HG02759 (cell line): Measurements from ENCODE around the gene PDXK.
A peak's percentile ranks its signal among the peaks of the same experiment; 100 is the strongest.

Source experiments
- ATAC-seq: cut with Tn5 transposase; IDR thresholded peaks from one replicate; pipeline ENCODE4 v1.9.1; 2021; ENCODE audit warnings: mild to moderate bottlenecking, moderate library complexity; ENCODE audit not compliant: unreplicated experiment

PDXK gene

DNA sequence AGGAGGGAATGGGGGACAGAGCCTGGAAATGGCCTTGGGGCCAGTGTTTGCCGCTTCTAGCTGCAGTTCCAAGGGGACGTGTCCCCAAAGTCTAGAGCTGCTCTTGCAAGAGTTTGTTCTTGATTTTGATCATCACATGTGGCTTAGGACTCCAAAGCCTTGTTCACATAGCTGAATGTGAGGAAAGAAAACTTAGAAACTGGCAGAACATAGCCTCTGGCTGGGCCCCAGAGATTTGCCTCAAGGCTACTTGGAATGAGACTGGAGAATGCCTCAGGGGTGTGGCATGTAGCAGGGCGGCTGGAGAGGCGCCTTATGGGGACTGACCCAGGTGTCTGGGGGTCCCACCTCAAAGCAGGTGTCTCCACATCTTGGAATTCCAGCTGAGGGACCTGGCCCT lies 2.3 kb downstream of the PDXK start:
- ATAC-seq, result no peak

DNA sequence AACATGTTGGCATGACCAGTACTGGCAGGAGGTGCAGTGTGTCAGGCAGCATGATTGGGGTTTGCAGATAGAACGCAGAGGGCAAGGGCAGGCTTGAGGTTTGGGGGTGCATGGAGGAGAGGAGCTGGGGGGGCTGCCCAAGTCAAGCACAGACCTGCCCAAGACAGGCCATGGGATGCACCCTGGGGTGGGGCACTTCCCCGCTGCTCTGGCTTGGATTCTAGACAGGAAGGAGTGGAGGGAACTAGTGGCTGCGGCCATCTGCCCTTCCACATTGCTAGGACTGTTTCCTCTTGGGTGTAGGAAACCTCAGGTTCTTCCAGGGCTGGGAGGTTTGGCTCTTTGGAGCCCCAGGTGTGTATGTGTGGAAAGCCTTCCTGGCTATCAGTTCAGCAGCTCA lies 3.0 kb downstream of the PDXK start:
- ATAC-seq, result no peak

DNA sequence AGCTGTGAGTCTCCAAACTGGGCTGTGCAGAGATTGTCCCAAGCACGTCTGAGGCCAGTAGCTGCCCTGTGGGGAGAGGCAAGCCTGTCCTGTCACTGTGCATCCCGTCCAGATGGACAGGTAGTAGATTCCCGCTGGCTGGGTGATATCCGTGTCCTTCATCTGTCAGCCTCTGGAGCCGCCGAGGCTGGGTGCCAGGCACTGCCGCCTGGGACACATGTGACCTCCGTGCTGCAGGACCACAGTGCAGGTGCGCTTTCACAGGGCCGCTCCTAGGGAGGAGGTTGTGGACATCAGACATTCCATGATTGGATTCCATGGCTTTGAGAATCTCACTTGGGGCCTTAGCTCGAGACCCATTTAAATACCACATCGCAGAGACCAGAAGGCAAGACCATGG lies 4.7 kb downstream of the PDXK start:
- ATAC-seq, result no peak

DNA sequence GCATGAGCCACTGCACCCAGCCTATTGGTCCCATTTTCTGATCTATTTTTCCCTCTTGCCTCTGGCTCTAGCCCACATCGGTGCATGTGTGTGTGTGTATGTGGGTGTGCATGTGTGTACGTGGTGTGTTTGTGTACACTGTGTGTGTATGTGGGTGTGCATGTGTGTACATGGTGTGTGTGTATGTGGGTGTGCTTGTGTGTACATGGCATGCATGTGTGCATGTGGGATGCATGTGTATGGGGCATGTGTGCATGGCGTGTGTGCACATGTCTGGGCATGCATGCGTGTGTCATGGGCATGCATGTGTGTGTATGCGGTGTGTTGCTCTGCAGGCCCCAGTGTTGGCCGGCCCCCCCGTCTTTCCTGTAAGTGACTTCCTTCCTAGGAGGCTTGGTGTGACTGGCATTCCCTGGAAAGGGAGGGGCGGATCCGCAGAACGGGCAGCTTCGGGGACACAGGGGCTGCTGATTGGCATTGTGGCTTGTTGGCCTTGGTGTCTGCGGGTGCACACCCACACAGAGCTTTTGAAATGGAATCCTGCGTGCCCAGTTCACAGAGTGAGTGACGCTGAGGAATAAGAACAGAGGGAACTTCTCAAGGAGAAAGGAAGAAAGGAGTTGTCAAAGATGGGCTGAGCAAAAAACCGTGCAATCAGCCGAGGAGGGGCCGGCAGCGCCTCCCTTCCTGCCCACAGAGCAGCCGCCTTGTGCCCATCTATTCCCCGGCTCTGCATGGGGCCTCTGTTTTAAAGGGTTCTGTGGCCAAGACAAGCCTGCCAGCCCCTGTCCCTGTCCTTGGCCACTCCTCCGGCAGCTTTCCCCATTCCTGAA lies 8.0 kb downstream of the PDXK start:
- ATAC-seq, result no peak

DNA sequence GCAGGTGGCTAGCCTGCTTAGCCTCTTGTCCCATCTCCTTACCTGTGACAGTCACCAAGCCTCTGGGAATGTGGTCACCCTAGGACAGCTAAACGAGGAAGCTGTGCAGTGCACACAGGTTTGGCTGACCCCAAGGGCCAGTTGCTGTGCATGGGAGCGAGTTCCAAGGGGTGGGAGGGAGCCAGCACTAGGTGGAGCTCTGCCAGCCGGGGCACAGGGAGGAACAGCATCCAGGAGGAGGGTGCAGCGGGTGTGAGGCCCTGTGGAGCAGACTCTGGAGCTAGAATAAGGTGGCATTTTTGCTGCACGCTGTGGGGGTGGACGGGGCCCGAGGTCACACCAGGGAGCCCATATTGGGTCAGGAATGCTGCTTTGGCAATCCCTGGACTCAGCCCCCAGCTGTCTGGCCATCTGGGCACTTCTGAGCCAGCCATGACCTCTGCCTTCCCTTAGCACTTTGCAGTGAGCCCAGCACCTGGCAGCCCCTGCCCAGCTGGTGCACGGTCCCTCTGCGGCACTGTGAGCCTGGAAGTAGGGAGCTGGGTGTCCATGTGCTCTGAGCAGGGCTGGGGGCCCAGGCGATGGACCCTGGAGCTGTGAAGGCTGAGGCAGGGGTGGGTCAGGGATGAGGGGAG lies 8.7 kb downstream of the PDXK start:
- no peak for ATAC-seq

DNA sequence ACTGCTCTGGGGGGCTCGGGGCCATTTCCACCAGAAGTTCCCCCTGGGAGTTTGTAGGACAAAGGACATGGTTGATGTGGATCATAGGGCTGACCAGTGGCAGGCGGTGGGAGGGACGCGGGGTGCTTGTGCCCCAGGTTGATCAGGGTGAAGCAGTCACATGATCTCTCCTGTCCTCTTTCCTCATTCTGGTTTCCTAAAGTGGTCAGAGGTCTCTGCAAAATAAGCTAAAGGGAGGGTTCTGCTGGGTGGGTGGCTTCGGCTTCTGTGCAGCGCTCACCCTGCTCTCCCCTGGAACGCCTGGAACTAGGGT lies 9.2 kb downstream of the PDXK start:
- ATAC-seq, result no peak

DNA sequence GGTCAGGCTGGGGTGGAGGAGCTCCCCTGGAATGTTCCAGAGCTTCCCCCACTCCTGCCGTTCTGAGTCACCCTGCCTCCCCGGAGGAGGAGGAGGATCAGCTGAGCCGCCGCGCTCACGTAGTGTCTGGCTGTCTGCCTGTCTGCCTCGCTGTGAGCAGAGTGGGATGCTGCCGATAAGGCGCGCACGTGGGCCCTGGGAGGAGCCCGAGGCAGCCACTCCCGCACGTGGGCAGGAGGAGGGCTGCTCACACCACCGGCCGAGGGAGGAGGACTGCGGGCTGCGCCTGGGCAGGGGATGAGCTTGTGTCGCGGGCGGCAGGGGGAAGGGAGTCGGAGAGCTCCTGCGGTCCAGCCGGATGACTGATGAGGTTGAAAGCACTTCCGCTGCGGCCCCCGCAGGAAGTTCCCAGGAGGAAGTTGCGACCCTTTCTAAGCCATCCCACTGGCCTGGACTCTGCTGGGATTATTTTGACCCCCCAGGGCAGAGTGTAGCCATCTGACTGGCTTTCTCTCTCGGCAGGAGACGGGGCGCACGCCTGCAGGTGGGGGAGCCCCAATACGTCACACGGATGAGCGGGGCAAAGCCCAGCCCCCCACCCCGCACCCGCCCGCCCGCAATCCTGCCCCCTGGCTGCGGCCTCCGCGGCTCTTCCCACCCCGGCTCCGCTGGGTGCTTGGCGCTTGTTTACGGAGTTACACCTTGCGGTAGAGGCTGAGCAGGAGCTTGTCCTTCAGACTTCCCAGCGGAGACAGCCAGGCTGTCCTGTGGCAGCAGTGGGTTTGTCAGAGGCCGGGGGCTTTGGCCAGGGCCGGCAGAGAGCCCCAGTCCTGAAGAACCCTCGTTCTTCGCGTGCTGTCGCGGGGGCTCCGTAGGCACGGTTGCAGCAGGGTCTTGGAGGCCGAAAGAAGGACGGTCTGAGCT lies 9.8 kb downstream of the PDXK start:
- ATAC-seq, result peak; percentile 70

DNA sequence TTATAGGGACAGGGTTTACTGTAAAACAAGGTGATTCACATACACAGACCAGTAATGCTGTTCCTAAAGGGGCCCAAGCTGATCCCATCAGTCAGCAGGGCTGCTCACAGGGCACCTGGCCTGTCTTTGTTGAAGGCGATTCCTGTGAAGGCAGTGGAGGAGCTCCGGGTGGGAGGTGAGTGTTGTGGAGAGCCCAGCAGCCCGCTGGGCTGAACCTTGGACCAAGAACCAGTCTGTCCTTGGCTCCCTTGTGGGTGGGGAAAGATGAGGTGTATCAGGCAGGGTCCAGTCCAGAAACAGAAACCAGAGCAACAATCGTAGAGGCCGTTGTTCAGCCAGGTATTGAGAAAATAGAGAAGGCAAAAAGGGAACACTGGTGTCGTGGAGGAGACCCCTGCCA lies 12.5 kb downstream of the PDXK start:
- no peak for ATAC-seq

DNA sequence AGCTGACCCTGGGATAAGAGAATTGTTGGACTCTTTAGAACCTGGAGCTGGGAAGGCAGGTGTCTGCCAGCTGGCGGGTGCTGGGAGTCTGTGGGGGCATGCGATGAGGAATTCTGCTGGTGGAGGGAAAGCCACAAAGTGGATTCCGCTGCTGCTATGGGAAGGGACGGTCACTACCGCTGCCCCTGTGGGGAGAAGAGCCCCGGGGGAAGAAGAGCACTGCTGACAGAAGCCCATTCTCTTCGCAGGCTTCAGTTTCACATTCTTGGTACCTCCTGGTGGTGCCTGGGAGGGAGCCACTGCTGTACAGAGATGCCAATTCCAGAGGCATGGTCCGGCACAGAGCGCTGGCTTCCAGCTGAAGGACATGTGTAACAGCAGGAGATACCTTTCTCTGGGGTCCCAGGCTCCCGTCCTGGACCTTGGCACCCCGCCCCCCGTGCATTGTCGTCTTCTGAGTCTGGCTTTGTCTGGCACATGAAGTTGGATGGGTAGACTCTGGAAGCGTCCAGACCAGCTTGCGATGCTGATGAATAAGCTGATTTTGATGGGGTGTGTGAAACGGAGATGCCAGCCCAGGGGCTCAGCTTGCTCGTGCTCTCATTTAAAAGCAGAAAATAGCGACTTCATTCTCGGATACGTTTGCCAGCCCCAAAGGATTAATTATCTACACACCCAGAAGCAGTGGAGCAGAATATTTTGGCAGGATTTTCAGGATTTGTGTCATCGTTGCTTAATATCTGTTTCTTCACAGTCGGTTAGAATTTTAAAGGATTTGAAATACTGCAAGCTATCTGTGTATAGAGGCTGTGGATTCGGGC lies 13.2 kb downstream of the PDXK start:
- no peak for ATAC-seq

DNA sequence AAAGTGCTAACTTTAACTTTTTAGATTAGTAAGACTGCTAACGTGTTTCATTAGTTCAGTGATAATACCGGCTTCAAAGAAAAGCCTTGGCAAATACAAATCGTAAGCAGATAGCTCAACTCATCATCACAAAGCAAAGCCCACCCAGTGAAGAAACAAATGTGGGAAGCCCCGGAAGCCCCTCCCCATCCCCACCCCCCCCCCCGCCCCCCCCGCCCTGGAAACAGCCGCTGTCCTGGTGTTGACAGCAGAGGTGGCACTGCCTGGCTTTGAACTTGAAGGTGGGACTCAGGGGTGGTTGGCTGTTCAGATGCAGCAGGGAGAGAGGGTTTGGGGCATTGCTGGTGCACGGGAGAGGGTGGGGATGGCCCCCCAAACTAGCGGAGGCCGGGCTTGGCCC lies 14.1 kb downstream of the PDXK start:
- ATAC-seq, result no peak

DNA sequence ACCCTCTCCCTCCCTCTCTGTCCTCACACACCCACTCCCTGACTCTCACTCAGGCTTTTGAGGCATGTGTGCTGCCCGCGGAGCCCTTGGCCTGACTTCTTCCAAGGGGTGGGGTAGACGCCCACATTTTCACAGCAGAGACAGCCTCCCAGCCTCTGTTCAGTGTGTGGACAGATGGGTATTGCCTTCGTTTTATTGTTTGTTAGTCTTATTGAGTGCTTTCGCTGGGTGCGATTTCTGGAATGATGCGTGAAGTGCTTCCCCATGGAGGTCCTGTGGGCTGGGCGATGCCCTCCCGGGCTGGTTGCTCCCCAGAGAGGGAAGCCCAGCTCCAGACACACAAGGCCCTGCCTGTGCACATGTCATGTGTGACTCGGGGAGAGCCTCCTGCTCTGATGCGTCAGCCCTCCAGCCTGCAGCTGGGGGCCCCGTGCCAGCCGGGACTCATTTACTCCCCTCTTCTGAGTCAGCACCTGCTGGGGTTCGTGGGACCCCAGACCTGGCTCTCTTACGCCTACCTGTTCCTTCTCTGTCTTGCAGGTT lies 14.7 kb downstream of the PDXK start:
- ATAC-seq, result no peak

DNA sequence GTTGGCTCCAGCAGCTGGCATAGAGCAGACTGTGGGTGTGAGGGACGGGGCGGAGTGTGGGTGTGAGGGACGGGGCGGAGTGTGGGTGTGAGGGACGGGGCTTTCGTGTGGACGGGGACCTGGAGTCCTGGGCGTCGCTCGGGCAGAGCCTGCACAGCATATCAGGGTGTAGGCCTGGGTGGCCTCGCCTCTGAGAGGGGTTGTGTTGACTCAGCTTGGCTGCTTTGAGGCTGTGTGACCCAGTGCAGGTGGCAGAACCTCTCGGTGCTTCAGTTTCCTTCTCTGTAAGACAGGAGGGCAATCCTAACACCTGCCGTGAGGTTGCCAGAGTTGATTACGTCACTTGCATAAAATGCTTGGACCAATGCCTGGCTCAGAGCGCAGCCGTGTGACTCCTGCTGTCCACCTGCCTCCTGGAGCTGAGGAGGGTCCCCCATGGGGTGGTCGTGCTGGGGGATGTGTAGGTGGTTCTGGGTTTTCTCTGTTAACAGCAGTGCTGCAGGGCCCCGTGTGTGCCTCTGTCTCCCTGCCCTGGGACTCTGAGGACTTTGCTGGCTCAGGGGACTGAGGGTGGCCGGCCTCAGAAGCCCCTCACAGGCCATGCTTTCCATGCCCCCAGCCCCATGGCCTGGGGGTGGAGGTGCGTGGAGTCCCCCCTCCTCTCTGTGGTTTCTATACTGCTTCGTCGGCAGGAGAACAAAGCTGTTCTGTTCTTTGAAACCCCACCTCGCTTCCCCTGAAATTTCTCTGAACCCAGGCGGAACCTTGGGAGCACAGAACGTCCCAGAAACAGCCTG lies 15.4 kb downstream of the PDXK start:
- no peak for ATAC-seq

DNA sequence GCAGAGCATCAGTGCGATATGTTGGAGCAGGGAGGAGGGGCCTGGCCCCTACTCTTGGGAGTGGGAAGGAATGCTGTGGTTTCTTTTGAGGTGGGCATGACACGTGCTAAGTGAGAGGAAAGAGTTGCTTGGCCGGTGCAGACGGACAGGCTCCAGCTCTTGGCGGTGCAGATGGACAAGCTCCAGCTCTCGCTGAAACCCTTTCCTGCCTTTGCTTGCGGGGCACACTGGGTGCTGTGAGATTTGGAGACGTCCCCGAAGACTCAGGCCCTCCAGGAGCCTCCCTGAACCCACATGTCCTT lies 15.9 kb downstream of the PDXK start:
- ATAC-seq, result no peak

DNA sequence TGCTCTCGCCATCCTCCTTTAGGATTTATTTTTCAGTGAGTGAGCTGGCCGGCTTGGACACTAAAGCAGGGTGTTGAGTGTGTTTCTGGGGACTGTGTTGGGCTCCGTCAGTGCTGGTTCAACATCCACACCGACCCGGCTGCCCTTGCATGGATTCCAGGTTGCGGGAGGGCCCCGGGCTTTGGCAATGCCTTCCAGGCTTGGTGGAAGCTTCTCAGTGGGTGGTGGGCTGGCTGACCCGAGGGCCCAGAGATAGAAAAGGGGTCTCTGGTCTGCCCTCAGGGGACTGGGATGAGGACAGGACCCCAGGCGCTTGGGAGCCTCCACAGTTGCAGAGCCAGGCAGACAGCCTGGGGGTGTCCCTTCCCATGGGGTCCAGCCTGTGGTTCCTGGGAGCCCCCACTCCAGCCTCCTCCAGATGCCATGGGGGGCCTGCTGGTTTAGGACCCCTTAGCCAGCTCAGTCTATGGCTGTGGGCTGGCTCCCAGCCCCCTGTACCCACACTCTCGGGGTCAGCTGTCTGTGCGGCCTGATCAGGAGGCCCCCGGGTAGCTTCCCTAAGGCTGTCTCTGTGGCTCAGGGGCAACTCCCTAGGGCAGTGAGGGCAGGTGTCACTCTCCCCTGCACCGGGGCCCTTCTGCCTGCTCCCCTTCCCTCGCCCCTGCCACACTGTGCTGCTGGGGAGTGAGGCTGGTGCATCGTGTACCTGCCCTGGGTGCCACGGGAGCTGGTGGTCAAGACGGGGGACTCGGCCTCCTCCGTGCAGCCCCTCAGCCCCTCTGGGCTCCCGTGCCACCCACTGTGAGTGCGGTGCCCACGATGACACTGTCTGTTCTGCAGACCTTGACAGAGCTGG lies 16.5 kb downstream of the PDXK start:
- no peak for ATAC-seq

DNA sequence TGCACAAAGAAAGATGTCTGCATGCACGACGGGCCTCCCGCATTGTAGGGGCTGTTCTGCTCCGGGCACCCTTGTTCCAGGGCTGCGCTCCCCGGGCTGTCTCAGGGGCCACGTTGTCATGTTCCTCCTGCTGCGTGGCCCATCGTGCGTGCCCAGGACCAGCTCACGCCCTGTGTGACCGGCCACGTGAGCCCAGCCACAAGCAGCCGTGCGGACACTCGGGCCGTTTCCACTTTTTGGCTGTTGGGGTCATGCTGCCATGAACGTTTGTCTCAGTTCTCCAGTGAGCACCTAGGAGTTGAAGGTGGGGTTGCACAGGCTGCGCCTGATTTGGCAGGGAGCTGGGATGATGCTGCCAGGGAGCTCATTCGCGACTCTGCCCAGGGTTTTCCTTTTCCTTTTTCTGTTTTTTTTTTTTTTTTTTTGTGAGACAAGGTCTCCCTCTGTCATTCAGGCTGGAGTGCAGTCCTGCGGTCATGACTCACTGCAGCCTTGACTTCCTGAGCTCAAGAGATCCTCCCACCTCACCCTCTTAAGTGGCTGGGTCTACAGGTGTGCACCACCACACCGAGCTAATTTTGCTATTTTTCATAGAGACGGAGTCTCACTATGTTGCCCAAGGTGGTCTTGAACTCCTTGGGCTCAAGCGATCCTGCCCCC lies 17.4 kb downstream of the PDXK start:
- ATAC-seq, result no peak

DNA sequence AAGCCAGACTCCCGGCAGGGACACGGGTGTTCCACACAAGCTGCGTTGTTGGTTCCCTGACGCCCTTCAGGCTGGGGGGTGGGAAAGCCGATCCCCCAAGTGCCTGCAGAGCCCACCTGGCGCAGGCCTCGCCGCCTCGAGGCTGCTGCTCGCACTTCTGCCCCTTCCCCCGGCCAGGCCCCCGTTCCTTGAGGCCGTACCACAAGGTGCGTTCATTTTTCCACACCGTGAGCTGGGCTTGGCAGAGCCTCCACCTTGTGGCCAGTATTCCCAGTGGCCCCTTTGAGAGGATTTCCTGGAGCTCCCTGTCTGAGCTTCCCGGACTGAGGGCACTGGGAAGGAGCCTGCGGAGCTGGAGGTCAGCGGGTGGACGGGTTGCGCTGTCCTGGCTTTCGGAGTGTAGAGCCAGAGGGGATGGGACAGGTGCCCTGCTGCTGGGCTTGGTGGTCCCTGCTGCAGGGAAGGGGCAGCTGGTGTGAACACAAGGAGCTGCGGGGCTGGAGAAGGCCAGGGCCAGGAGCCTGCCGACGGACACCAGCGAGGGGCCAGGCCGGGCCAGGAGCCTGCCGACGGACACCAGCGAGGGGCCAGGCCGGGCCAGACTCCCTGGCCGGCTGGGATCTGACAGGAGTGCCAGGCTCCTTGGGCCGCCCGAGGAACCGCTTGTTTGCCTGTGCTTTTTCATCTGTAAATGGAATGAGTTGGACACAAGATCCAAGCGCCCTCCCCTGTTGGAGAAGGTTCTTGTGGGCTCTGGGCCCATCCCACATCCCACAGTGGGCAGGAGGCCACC lies 18.4 kb downstream of the PDXK start:
- no peak for ATAC-seq

DNA sequence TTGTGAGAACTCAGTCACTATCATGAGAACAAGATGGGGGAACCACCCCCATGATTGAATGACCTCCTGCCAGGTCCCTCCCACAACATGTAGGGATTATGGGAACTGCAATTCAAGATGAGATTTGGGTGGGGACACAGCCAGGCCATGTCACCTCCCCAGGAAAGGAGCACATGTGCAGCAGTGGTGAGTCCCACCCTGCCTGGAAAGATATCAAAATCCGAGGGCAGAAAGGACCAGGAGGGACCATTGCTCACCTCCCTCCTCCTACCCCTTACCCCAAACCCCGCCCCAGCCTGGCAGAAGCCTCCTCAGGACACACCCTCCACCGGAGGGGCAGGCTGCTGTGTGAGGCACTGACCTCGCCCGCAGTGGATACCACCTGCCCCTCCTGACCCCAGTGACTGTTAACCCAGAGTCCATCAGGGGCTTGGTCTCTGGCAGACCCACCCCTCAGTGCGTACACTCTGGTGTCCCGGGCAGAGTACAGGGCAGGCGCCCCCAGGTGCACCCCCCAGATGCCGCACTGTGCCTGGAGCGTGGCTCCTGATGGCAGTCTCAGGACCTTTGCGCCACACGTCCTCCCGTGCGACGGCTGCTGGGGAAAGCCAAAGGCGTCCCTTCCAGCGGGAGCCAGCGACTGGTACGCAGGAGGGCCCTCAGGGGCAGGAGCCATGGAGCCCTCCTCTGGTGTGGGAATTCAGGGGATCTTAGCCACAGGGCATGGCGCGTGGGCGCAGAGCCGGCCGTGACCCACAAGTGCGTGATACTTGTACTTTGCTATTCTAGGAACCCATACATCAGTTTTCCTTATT lies 20.9 kb downstream of the PDXK start:
- ATAC-seq, result no peak
